GM21367 (cell line): ENCODE results near the gene RPL37A.

Experiments
- ATAC-seq: cut with Tn5 transposase; IDR thresholded peaks from one replicate; pipeline ENCODE4 v1.9.1; 2021; ENCODE audit not compliant: unreplicated experiment

RPL37A gene

GRCh38 chr2:216486708-216487107 lies 11.9 kb upstream of the RPL37A start:
- no peak for ATAC-seq

GRCh38 chr2:216490061-216490460 lies 8.6 kb upstream of the RPL37A start:
- no peak for ATAC-seq

- ATAC-seq = peak; percentile 92
Observed at GRCh38 chr2:216491793-216492596, 6.6 kb upstream of the RPL37A start.

GRCh38 chr2:216492597-216493333 lies 5.9 kb upstream of the RPL37A start:
- no peak for ATAC-seq

- ATAC-seq = no peak
Observed at GRCh38 chr2:216493334-216493685, 5.3 kb upstream of the RPL37A start.

- ATAC-seq = no peak
Observed at GRCh38 chr2:216495656-216496055, 3.0 kb upstream of the RPL37A start.

- no peak for ATAC-seq
Observed at GRCh38 chr2:216497382-216498069, 1.1 kb upstream of the RPL37A start.

- no peak for ATAC-seq
Observed at GRCh38 chr2:216498070-216498378, 620 bp upstream of the RPL37A start.

- ATAC-seq = no peak
Observed at GRCh38 chr2:216499641-216500218, 1.1 kb downstream of the RPL37A start.

GRCh38 chr2:216500572-216500971 lies 1.9 kb downstream of the RPL37A start:
- ATAC-seq = no peak

GRCh38 chr2:216501854-216502253 lies 3.2 kb downstream of the RPL37A start:
- no peak for ATAC-seq

GRCh38 chr2:216502381-216503158 lies 3.9 kb downstream of the RPL37A start:
- ATAC-seq = no peak

GRCh38 chr2:216503159-216503629 lies 4.5 kb downstream of the RPL37A start:
- no peak for ATAC-seq

GRCh38 chr2:216503697-216504375 lies 5.2 kb downstream of the RPL37A start:
- ATAC-seq = no peak

GRCh38 chr2:216504376-216504762 lies 5.7 kb downstream of the RPL37A start:
- no peak for ATAC-seq

GRCh38 chr2:216505133-216506106 lies 6.8 kb downstream of the RPL37A start:
- ATAC-seq = no peak

- ATAC-seq = no peak
Observed at GRCh38 chr2:216507220-216508160, 8.8 kb downstream of the RPL37A start.

GRCh38 chr2:216508229-216508628 lies 9.6 kb downstream of the RPL37A start:
- no peak for ATAC-seq
